D341Med (cell line): Measurements from ENCODE around the gene SSC5D.
"Not testable (repeated sequence)": the region's sequence is repeated elsewhere in the genome, so short reads cannot be mapped to it uniquely, and the experiment has no call there.

Experiments
- DNase-seq: peaks from one replicate; pipeline ENCODE4 v3.0.0; 2012; ENCODE audit warnings: low spot score

The SSC5D gene

DNA sequence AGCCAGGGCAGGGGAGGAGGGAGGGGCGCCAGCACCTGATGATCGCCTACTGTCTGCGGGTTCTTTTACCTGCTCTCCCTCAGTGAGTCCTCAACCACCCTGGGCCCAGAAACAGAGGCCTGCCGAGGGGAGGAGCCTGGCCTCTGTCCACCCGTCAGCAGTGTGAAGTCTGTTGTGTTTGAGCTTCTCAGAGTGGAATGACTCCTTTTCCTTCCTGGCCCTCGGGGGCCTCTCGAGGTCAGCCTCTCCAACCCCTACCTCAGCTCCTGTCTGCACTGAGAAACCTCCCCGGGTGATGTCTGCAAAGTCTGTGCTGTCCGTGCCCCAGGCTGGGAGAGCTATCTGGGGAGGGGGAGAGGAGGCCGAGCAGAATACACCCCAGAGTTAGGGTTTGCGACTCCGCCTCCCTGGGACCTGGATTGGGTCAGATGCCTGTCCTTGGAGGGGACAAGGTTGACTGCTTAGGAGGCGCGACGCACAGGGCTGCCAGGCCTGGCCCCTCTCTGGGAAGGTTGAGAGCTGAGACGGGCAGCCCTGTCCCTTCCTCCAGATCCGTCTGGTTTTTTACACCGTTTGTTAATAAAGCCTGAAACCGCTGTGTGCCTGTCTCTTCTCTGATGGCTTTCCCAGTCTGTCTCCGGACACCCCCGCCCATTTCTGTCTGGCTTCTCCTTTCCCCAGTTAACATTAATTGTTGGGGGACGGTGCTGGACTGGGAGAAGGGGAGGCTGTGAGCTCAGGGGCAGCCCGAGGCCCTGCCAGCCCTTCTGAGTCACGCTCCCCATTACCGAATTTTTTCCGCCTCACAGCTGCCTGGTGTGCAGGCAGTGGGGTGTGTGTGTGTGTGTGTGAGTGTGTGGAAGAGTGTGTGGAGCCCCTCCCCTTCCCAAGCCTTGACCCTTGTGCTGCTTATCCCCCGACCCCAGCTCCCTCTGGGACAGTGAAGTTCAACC, 989 bp upstream of the SSC5D start:
- DNase-seq = no peak

GRCh38 chr19:55488986-55489710, 912 bp downstream of the SSC5D start:
- DNase-seq = peak; percentile 40

GRCh38 chr19:55489711-55490477, 1.7 kb downstream of the SSC5D start:
- peak; percentile 30 for DNase-seq

GRCh38 chr19:55490478-55491432, 2.5 kb downstream of the SSC5D start:
- DNase-seq = peak; percentile 32

DNA sequence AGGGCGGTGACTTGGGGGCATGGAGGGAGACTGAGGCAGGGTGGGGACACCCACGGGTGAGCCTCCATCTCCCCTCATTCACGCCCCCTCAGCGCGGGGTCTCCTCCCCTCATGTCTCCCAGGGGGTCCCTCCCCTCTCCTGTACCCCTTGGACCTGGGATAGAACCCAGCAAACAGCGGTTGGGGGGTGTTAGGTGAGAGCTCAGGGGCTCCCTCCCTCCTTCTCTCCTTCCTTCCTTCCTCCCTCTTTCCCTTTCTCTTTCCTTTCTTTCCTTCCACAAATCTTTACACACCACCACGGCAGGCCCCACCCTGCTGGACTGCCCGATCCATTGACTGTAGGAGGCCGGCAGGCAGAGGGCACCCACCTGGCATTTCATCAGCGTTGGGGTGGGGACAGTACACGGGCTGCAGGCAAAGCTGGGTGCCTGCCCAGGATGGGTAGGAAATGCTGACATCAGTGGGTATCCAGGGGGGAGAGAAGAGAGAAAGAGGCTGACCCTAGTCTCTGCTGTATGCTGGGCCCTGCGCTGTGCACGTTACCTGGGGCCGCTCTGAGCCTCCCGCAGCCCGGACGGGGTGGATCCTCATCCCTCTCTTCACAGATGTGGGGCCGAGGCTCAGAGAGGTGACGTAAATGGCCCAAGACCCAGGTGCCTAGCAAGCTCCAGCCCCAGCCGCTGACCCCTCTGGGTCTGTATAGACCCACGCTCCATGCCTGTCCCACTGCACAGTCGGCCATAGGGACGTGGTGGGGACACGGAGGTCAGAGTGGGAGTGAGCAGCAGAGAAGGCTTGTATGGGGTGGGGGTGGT, 3.5 kb downstream of the SSC5D start:
- DNase-seq = peak; percentile 29

DNA sequence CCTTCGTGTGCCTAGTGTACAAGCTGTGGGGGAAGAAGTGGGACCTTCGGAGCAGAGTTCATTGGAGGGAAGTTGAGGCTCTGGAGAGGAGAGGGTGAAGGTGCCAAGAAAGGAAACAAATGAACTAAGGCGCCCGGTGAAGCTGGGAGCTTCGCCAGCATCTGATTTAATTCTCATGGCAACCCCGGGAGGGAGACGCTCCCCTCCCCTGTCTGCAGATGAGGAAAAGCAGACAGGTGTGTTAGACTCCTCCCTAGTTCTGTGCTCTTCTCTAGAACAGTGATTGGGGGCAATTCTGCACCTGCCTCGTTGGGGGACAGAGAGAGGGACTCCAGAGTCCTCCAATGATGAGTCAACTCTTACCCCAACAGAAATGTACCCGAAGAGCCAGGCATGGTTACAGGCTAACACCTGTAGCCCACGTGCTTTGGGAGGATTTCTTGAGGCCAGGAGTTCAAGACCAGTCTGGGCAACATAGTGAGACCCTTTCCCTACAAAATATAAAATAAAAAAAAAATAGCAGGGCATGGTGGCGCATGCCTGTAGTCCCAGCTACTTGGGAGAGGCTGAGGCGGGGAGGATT, 4.2 kb downstream of the SSC5D start:
- peak; percentile 38 for DNase-seq

- no peak for DNase-seq
Observed at GRCh38 chr19:55493052-55493644, 4.9 kb downstream of the SSC5D start.

GRCh38 chr19:55493645-55494171, 5.5 kb downstream of the SSC5D start:
- DNase-seq = no peak

GRCh38 chr19:55494172-55494761, 6.0 kb downstream of the SSC5D start:
- DNase-seq = peak; percentile 33

DNA sequence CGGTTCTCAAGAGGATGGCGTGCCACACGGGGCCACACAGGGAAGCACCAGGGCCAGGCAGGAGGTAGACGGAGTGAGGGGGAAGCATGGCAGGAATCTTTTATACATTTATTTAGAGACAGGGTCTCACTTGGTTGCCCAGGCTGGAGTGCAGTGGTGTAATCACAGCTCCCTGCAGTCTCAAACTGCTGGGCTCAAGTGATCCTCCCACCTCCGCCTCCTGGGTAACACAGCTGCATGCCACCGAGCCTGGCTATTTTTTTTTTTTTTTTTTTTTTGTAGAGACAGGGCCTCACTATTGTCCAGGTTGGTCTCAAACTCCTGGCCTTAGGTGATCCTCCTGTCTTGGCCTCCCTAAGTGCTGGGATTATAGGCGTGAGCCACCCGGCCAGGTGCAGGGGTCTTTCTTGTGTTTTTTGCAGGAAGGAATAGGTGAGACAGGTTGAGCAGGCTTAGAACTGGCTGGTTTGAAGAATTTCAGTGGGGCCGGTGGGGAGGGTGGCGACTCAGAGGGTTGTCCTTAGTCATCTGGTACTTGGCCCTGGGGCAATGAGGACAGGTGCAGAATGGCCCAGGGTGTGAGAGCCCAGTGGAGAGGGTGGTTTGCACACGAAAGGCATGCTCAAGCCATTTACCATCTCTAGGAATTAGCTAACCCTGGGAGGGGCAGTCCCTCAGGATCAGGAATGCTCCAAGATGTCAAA, 7.6 kb downstream of the SSC5D start:
- DNase-seq = no peak

DNA sequence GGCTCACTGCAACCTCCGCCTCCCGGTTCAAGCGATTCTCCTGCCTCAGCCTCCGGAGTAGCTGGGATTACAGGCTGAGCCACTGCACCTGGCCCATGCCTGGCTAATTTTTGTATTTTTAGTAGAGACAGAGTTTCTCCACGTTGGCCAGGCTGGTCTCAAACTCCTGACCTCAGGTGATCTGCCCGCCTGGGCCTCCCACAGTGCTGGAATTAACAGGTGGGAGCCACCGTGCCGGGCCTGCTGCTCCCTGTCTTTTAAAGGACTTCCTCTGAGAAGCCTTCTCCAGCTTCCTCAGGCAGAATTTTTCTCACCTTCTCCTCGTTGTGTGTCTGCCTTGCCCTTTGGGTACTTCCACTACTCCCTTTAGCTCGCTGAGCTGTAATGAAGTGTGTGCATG, 8.6 kb downstream of the SSC5D start:
- DNase-seq = not testable (repeated sequence)

DNA sequence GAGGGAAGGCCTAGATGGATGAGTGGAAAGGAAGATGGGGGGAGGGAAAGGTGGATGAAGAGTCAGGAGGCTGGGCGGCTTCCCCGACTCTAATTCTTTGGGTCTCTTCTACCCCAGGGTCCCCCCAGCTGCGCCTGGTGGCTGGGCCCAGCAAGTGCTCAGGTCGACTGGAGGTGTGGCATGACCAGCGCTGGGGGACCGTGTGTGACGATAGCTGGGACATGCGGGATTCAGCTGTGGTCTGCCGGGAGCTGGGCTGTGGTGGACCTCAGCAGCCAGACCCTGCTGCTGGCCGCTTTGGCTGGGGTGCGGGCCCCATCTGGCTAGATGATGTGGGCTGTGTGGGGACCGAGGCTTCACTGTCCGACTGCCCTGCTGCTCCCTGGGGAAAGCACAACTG, 9.5 kb downstream of the SSC5D start:
- DNase-seq = no peak

DNA sequence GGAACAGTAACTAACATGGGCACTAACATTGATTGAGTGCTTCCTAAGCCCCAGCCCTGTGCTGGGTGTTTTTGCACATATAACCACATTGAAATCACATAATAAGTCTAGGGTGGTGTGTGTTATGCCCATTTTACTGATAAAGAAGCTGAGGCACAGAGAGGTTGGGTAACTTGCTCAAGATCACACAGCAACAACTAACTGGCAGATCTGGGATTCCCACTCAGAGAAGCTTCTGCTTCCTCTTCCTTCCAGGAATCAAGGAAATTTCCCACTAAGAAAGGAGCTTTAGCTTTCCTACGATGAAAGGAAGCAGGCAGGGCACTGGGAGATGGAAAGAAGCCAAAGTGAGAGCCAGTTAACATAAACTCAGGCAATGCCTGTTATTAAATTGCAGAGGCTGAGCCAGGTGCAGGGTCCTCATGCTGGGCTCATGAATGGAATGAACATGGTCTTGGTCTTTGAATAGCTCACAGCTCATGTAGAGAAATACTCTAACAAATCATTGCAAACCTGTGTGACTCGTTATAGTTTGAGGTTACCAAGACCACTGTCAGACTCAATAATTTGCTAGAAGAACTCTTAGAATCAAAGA, 10.1 kb downstream of the SSC5D start:
- DNase-seq = no peak

DNA sequence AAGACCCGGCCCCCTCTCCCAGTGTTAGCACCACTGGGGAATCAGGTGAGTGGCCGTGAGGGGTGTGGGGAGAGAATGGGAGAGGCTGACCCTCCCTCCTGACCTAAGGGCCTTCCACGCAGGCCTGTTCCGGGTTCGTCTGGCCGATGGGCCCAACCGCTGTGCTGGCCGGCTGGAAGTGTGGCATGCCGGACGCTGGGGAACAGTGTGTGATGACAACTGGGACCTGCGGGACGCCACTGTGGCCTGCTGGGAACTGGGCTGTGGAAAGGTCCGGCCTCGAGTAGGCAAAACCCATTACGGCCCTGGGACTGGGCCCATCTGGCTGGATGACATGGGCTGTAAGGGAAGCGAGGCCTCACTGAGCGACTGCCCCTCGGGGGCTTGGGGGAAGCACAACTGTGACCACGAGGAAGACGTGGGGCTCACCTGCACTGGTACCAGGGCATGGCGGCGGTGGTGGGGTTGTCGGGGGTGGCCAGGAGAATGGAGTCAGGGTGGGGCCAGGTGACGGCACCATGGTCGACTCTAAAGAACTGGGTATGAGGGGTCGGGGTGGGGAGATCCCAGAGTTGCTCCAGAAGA, 12.2 kb downstream of the SSC5D start:
- no peak for DNase-seq

DNA sequence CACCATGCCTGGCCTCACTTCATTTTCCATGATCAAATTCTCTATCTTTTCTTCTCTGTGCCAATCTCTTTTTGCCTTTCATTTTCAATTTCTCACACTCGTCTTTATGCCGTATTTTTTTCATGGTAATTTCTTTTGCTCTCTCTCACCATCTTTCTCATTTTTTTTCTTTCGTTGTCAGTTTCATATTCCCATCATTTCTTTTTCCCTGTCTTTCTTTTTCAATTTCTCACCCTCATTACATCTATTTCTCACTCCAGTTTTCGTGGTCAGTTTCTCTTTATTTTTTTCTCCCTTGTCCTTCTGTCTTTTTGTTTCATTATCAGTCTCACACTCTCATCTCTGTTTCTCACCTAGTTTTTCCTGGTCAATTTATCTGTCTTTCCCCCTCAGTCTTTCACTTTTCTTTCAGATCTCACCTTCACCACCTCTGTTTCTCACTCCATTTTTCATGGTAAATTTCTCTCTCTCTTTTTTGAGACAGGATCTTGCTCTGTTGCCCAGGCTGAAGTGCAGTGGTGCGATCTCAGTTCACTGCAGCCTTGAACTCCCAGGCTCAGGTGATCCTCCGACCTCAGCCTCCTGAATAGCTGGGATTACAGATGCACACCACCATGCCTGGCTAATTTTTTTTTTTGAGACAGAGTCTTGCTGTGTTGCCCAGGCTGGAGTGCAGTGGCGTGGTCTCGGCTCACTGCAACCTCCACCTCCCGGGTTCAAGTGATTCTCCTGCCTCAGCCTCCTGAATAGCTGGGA, 14.1 kb downstream of the SSC5D start:
- DNase-seq = no peak

GRCh38 chr19:55503157-55503501, 14.9 kb downstream of the SSC5D start:
- DNase-seq = no peak
